Common myeloid progenitor, CD34-positive (primary cell): ENCODE results near the gene ATP2C2.

Source experiments
- CTCF ChIA-PET: fragments of 350-600 bp; sonication (Branson Sonifier 250); formaldehyde crosslinking; loops from one replicate; lab custom pipeline; 2021; ENCODE audit warnings: antibody characterized with exemption; lab: Charles Lee
- POLR2A ChIA-PET: fragments of 350-600 bp; sonication (Branson Sonifier 250); formaldehyde crosslinking; loops from one replicate; lab custom pipeline; 2021; ENCODE audit warnings: antibody characterized with exemption; lab: Charles Lee
- DNase-seq, 3 donors: peaks; one replicate each; pipeline versions ENCODE4 v3.0.0 to v3.0.0-alpha.2; 2013
- H3K27ac ChIP-seq, 2 experiments: 1 replicate in 1 of 2; 2 replicates in 1 of 2; pipeline ENCODE4 v1.7.0; 2013; ENCODE audit warnings: inconsistent platforms in 2 of 2, low read length in 2 of 2, mild to moderate bottlenecking in 2 of 2, low read depth in 1 of 2, moderate library complexity in 1 of 2; ENCODE audit not compliant: severe bottlenecking in 2 of 2, insufficient read depth in 1 of 2, poor library complexity in 1 of 2
- H3K27me3 ChIP-seq, 5 experiments: replicated peaks in 2 of 5; 1 replicate in 3 of 5; 2 replicates in 2 of 5; pipeline versions ENCODE4 v1.6.1 to v1.7.0; 2013; ENCODE audit warnings: low read length in 4 of 5, mild to moderate bottlenecking in 2 of 5, moderate library complexity in 2 of 5, inconsistent platforms in 1 of 5; ENCODE audit not compliant: insufficient read depth in 5 of 5, control insufficient read depth in 4 of 5
- H3K36me3 ChIP-seq, 4 experiments: 1 replicate in 2 of 4; 2 replicates in 2 of 4; pipeline versions ENCODE4 v1.6.1 to v1.7.0; 2013; ENCODE audit warnings: low read length in 3 of 4, control low read depth in 1 of 4, mild to moderate bottlenecking in 1 of 4; ENCODE audit not compliant: control insufficient read depth in 4 of 4, insufficient read depth in 4 of 4
- H3K4me1 ChIP-seq, 4 experiments: 1 replicate in 3 of 4; 2 replicates in 1 of 4; pipeline versions ENCODE4 v1.6.1 to v1.7.1; 2013; ENCODE audit warnings: low read length in 3 of 4, mild to moderate bottlenecking in 3 of 4, control low read depth in 1 of 4, inconsistent platforms in 1 of 4, moderate library complexity in 1 of 4; ENCODE audit not compliant: control insufficient read depth in 4 of 4, insufficient read depth in 4 of 4; ENCODE audit errors: control extremely low read depth in 1 of 4
- H3K4me3 ChIP-seq, 7 experiments: 1 replicate in 4 of 7; 2 replicates in 3 of 7; pipeline versions ENCODE4 v1.5.1 to v1.7.0; 2013; ENCODE audit warnings: mild to moderate bottlenecking in 7 of 7, low read length in 6 of 7, moderate library complexity in 6 of 7, inconsistent platforms in 2 of 7, low read depth in 2 of 7, control low read depth in 1 of 7; ENCODE audit not compliant: insufficient read depth in 4 of 7, control insufficient read depth in 1 of 7; ENCODE audit errors: extremely low read depth in 1 of 7
- H3K9me3 ChIP-seq, 5 experiments: 1 replicate in 4 of 5; 2 replicates in 1 of 5; pipeline versions ENCODE4 v1.6.1 to v1.7.1; 2013; ENCODE audit warnings: low read length in 4 of 5, mild to moderate bottlenecking in 2 of 5, inconsistent platforms in 1 of 5, low read depth in 1 of 5, moderate library complexity in 1 of 5; ENCODE audit not compliant: control insufficient read depth in 4 of 5, insufficient read depth in 2 of 5; ENCODE audit errors: control extremely low read depth in 1 of 5
- WGBS: methylation state at CpG from one replicate; pipeline ENCODE4 v1.1.5; 2013; ENCODE audit not compliant: insufficient coverage; 5-methylcytosine and 5-hydroxymethylcytosine counted together

Gene ATP2C2

DNA sequence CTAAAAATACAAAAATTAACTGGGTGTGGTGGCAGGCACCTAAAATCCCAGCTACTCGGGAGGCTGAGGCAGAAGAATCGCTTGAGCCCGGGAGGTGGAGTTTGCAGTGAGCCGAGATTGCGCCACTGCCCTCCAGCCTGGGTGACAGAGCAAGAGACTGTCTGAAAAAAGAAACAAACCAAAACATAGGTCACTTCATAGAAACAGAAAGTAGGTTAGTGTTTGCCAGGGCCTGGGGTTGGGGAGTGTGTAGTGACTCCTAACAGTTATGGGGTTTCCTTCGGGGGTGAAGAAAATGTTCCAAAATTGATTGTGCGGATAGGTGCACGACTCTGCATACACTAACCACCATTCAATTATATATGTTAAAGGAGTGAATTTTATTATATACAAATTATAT is 59.2 kb downstream of the ATP2C2 start:
- POLR2A ChIA-PET: no interaction called here
- no peak for DNase-seq
- no peaks in the 10 kb centered on the region for H3K4me1 ChIP-seq
- no peak overlapping the region for H3K4me3 ChIP-seq
- H3K27ac ChIP-seq: no peak overlapping the region
- H3K27me3 ChIP-seq: peaks cover 0 to 13% (median 2%) of the 10 kb centered on the region in 5 experiments
- CTCF ChIA-PET: no interaction called here
- WGBS: 97% methylated on average over 5 of the region's 8 CpGs
- H3K36me3 ChIP-seq: no peaks in the 10 kb centered on the region
- H3K9me3 ChIP-seq: peaks cover 0 to 2% (median 0%) of the 10 kb centered on the region in 5 experiments

GRCh38 chr16:84430860-84431259 is 62.5 kb downstream of the ATP2C2 start:
- Histone ChIP-seq H3K4me1 (no peaks in the 10 kb centered on the region), H3K27ac (no peak overlapping the region), H3K36me3 (no peaks in the 10 kb centered on the region), H3K27me3 (peaks cover 0 to 15% (median 2%) of the 10 kb centered on the region in 5 experiments), H3K4me3 (no peak overlapping the region), H3K9me3 (no peaks in the 10 kb centered on the region)
- WGBS: 100% methylated on average over 3 of the region's 4 CpGs
- CTCF ChIA-PET: no interaction called here
- POLR2A ChIA-PET: no interaction called here
- DNase-seq: no peak

- POLR2A ChIA-PET: no interaction called here
These were observed 66.5 kb downstream of the ATP2C2 start for GRCh38 chr16:84434800-84435199.

GRCh38 chr16:84436196-84436595 is 67.9 kb downstream of the ATP2C2 start:
- Histone ChIP-seq H3K4me3 (no peak overlapping the region), H3K36me3 (no peaks in the 10 kb centered on the region), H3K27ac (no peak overlapping the region), H3K4me1 (no peaks in the 10 kb centered on the region), H3K9me3 (no peaks in the 10 kb centered on the region), H3K27me3 (peaks cover 0 to 18% (median 2%) of the 10 kb centered on the region in 5 experiments)
- POLR2A ChIA-PET: no interaction called here
- CTCF ChIA-PET: no interaction called here
- 100% methylated on average over 2 of the region's 10 CpGs for WGBS
- DNase-seq: no peak

More at GRCh38 chr16:84434800-84435199, 66.5 kb downstream of the ATP2C2 start:
- Histone ChIP-seq H3K27ac (no peak overlapping the region), H3K9me3 (no peaks in the 10 kb centered on the region), H3K4me3 (no peak overlapping the region), H3K27me3 (peaks cover 0 to 16% (median 2%) of the 10 kb centered on the region in 5 experiments), H3K36me3 (no peaks in the 10 kb centered on the region), H3K4me1 (no peaks in the 10 kb centered on the region)
- CTCF ChIA-PET: no interaction called here
- DNase-seq: no peak
- WGBS: 93% methylated on average over 3 of the region's 5 CpGs

GRCh38 chr16:84438971-84439696 is 70.8 kb downstream of the ATP2C2 start:
- DNase-seq: no peak
- CTCF ChIA-PET: interaction anchor here (1.2 kb wide), 1 partner anchor 9 kb away, joined by 3 read pairs; no protein-coding TSS in a partner anchor
- Histone ChIP-seq H3K4me3 (no peak overlapping the region), H3K27ac (no peak overlapping the region), H3K9me3 (no peaks in the 10 kb centered on the region), H3K36me3 (no peaks in the 10 kb centered on the region), H3K27me3 (peaks cover 0 to 33% (median 12%) of the 10 kb centered on the region in 5 experiments), H3K4me1 (no peaks in the 10 kb centered on the region)
- 75% methylated on average over 13 of the region's 15 CpGs for WGBS
- POLR2A ChIA-PET: no interaction called here

DNA sequence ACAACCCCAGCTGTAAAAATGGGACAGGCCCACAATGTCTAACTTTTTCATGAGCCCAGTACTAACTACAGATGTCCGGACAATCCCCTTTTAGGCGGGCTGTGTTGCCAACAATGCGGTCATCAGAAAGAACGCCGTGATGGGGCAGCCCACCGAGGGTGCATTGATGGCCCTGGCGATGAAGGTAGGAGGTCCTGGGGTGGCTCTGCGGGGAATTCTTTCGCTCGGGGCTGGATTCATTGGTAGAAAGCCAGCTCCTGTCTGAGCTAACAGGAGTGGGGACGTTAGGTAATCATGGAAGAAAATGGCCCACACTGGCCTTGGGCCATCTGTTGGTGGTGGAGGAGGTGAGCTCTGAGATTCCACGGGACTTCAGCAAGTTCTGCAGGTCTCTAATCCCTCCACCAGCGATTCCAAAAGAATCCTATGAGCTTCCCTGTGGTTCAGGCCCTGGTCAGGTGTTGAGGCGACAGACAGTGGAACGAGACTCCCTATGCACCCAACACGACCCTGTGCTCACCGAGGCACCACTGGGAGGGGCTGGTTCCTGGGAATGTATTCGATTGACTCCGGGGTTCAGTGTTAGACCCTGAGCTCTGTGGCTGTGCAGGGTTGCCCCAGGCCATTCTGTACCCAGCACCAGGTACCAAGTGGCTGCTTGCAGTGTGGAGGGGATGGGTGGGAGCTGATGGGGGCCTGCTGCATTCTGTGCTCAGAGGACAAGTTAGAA is 74.2 kb downstream of the ATP2C2 start:
- Histone ChIP-seq H3K4me1 (no peaks in the 10 kb centered on the region), H3K27me3 (peaks cover 0 to 54% (median 15%) of the 10 kb centered on the region in 5 experiments), H3K36me3 (no peaks in the 10 kb centered on the region), H3K27ac (no peak overlapping the region), H3K9me3 (no peaks in the 10 kb centered on the region), H3K4me3 (no peak overlapping the region)
- 93% methylated on average over 17 of the region's 19 CpGs for WGBS
- CTCF ChIA-PET: no interaction called here
- DNase-seq: no peak
- POLR2A ChIA-PET: interaction anchor here (0.6 kb wide), 1 partner anchor 159 kb away, joined by 6 read pairs; no protein-coding TSS in a partner anchor
